HG02763 (cell line): ENCODE results near the gene NFIC.
"Not testable (repeated sequence)": the region's sequence is repeated elsewhere in the genome, so short reads cannot be mapped to it uniquely, and the experiment has no call there.

Source experiments
- ATAC-seq: cut with Tn5 transposase; IDR thresholded peaks from one replicate; pipeline ENCODE4 v1.9.1; 2021; ENCODE audit warnings: mild to moderate bottlenecking, moderate library complexity; ENCODE audit not compliant: unreplicated experiment

Gene NFIC

GRCh38 chr19:3396881-3397265 lies 30.5 kb downstream of the NFIC start:
- ATAC-seq, result no peak

- no peak for ATAC-seq
These were observed 31.1 kb downstream of the NFIC start for GRCh38 chr19:3397266-3398022.

- ATAC-seq, result no peak
These were observed 31.9 kb downstream of the NFIC start for GRCh38 chr19:3398114-3398899.

GRCh38 chr19:3398900-3399278 lies 32.5 kb downstream of the NFIC start:
- no peak for ATAC-seq

GRCh38 chr19:3399311-3399710 lies 32.9 kb downstream of the NFIC start:
- not testable (repeated sequence) for ATAC-seq

GRCh38 chr19:3401004-3401768 lies 34.8 kb downstream of the NFIC start:
- no peak for ATAC-seq

- no peak for ATAC-seq
These were observed 36.5 kb downstream of the NFIC start for GRCh38 chr19:3402631-3403443.

GRCh38 chr19:3403489-3404323 lies 37.3 kb downstream of the NFIC start:
- no peak for ATAC-seq

- ATAC-seq, result no peak
These were observed 38.2 kb downstream of the NFIC start for GRCh38 chr19:3404324-3405260.

GRCh38 chr19:3405261-3405653 lies 38.9 kb downstream of the NFIC start:
- no peak for ATAC-seq

- no peak for ATAC-seq
These were observed 40.3 kb downstream of the NFIC start for GRCh38 chr19:3406571-3407111.

GRCh38 chr19:3407556-3408516 lies 41.5 kb downstream of the NFIC start:
- no peak for ATAC-seq

- no peak for ATAC-seq
These were observed 42.6 kb downstream of the NFIC start for GRCh38 chr19:3408996-3409345.

- no peak for ATAC-seq
These were observed 43.1 kb downstream of the NFIC start for GRCh38 chr19:3409346-3410064.

- ATAC-seq, result no peak
These were observed 45.3 kb downstream of the NFIC start for GRCh38 chr19:3411636-3412035.

- ATAC-seq, result no peak
These were observed 45.7 kb downstream of the NFIC start for GRCh38 chr19:3412066-3412465.

GRCh38 chr19:3413796-3414327 lies 47.5 kb downstream of the NFIC start:
- ATAC-seq, result no peak
